ENCODE results near the gene TMEM33. TPM values are rescaled to one million over a fixed set of nuclear protein-coding genes. Genes with fewer than 3 reads are reported as not detected.
A peak's percentile ranks its signal among the peaks of the same experiment; 100 is the strongest.

Gene TMEM33
- total RNA-seq, 1 donor from 2014 or later = 22.5 TPM

DNA sequence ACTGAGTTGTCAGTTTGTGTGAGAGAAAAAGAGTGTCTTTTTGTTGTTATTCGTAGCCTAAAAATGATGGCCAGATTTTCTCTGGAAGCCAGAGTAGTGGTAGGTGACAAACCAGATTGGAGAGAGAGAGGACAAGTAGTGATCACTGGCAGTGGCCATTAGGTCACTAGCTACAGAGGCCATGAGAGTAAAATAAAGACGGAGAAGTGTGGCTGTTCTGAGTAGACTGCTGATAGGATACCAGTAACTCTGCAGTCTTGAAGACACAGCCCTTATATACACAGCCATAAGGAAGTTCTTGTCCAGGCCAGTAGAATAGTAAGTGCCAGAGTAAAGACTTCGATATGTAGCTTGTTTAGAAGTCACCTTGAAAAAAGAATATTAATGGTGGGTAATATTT, 62.8 kb downstream of the TMEM33 start:
- Histone ChIP-seq H3K4me3 (no peak overlapping the region), H3K27ac (replicated peaks) (peak overlapping the region; percentile 51), H3K9me3 (replicated peaks) (no peaks in the 10 kb centered on the region), H3K36me3 (peaks cover 11% of the 10 kb centered on the region), H3K27me3 (ENCODE audit: low read depth) (no peaks in the 10 kb centered on the region), H3K4me1 (peaks cover 41% of the 10 kb centered on the region)
- DNase-seq = no peak
- TF ChIP-seq, protein P1, sequence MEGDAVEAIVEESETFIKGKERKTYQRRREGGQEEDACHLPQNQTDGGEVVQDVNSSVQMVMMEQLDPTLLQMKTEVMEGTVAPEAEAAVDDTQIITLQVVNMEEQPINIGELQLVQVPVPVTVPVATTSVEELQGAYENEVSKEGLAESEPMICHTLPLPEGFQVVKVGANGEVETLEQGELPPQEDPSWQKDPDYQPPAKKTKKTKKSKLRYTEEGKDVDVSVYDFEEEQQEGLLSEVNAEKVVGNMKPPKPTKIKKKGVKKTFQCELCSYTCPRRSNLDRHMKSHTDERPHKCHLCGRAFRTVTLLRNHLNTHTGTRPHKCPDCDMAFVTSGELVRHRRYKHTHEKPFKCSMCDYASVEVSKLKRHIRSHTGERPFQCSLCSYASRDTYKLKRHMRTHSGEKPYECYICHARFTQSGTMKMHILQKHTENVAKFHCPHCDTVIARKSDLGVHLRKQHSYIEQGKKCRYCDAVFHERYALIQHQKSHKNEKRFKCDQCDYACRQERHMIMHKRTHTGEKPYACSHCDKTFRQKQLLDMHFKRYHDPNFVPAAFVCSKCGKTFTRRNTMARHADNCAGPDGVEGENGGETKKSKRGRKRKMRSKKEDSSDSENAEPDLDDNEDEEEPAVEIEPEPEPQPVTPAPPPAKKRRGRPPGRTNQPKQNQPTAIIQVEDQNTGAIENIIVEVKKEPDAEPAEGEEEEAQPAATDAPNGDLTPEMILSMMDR (IDR thresholded peaks at IDR 0.05; ENCODE audit: borderline replicate concordance) = no peak
- intact Hi-C loops (cut with micrococcal nuclease) = no loop called here

DNA sequence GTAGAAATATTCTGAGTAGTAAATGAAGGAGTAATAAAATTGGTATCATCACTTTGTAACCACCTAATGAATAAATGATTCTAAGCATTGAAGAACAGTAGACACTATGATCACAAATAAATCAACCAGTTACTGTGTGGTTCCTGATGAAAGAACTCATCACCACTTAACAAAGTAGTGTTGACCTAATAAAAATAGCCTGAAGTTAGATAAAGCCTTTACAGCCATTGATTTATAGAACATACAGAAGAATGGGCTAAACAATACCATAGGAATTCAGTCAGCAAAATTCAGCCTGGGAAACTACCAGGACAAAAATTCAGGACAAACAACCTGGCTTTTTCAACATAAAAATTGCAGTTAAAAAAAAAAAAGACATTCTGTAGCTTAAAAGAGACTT, 64.1 kb downstream of the TMEM33 start:
- intact Hi-C loops (cut with micrococcal nuclease) = no loop called here
- no peaks in the 10 kb centered on the region for H3K9me3 ChIP-seq (replicated peaks)
- no peaks in the 10 kb centered on the region for H3K27me3 ChIP-seq (ENCODE audit: low read depth)
- H3K4me1 ChIP-seq = peaks cover 28% of the 10 kb centered on the region
- no peak overlapping the region for H3K4me3 ChIP-seq
- DNase-seq = no peak
- H3K27ac ChIP-seq (replicated peaks) = no peak overlapping the region
- peaks cover 15% of the 10 kb centered on the region for H3K36me3 ChIP-seq
- TF ChIP-seq, protein P1 (IDR thresholded peaks at IDR 0.05; ENCODE audit: borderline replicate concordance) = no peak

DNA sequence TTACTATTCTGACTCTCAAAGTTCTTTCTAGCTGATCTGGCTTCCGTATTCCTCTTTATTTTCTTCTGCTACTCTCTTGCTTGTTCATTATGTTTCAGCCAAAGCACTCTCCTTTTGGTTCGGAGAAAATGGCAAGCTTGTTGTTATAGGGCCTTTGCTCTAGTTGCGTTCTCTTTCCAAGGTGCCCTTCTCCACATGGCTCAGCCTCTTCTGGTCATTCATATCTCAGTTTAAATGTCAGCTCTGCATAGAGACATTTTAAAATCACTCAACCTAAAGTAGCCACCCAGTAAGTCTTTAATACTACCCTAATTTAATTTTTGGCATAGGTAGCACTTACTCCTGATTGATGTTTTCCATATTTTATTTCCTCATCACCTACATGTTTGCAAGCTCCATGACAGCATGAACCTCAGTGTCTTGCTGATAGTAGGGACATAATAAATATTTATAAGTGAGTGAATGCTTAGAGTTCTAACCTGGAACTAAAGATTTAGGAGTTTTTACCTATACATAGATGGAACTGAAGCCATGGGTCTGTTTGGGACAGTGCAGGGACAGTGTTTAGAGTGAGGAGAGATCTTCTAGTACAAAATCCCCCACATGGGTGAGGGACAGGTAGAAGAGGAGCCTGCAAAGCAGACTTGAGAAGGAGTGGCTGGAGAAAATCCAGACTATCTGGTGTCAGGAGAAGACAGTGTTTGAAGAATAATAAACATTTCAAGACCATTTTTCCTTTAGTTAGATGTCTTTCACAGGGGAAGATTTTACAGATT, 73.0 kb downstream of the TMEM33 start:
- no peaks in the 10 kb centered on the region for H3K9me3 ChIP-seq (replicated peaks)
- H3K4me1 ChIP-seq = peaks cover 44% of the 10 kb centered on the region
- TF ChIP-seq, protein P1 (IDR thresholded peaks at IDR 0.05; ENCODE audit: borderline replicate concordance) = no peak
- no peaks in the 10 kb centered on the region for H3K27me3 ChIP-seq (ENCODE audit: low read depth)
- intact Hi-C loops (cut with micrococcal nuclease) = no loop called here
- H3K27ac ChIP-seq (replicated peaks) = peak overlapping the region; percentile 75
- peaks cover 15% of the 10 kb centered on the region for H3K36me3 ChIP-seq
- no peak overlapping the region for H3K4me3 ChIP-seq
- DNase-seq = no peak

Other genes starting within 250 kb of the TMEM33 start
- gene PHOX2B, start 186.7 kb upstream of the TMEM33 start, total RNA-seq = not detected
- gene DCAF4L1, start 46.3 kb downstream of the TMEM33 start, total RNA-seq = 0.19 TPM
- 80.4 TPM for gene SLC30A9, start 55.1 kb downstream of the TMEM33 start, total RNA-seq
- not detected for gene BEND4, start 217.2 kb downstream of the TMEM33 start, total RNA-seq